GM18498 (cell line): ENCODE measurements around the gene ARHGEF12.

ENCODE experiments used
- ATAC-seq: cut with Tn5 transposase; IDR thresholded peaks from one replicate; pipeline ENCODE4 v1.9.1; 2021; ENCODE audit warnings: mild to moderate bottlenecking, moderate library complexity; ENCODE audit not compliant: unreplicated experiment

The ARHGEF12 gene

DNA sequence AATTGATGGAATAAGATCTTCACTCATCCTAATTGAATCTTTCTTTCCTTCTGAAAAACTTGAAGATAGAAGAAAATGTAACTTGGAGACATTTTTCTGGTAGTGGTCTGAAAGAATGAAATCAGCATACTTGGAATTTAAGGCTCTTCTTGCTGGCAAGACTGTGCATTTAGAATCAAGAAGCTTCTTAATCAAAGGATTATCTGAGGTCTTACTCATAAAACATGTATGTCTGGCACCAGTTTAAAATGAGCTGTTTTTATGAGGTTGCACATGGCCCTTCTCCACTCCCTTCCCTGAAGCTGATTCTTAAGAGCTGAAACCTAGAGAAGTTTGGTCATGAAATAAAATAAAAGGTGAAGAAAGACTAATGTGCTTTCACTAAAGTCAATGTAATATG is 77.3 kb downstream of the ARHGEF12 start:
- ATAC-seq, result no peak

DNA sequence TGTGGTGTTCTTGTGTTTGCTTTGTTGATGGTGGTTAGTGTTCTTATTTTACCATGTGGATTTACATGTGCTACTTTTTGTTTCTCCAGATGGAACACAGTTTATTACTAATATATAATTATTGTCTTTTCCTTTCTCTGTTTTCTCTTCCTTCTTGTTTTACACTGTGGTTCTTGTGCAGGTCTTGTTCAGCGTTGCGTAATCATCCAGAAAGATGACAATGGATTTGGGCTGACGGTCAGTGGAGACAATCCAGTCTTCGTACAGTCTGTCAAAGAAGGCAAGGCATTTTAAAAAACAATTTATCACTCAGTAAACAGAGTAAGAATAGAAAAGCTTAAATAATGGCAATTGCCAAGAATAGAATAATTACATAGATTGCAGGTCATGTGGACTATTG is 84.4 kb downstream of the ARHGEF12 start:
- ATAC-seq, result no peak

DNA sequence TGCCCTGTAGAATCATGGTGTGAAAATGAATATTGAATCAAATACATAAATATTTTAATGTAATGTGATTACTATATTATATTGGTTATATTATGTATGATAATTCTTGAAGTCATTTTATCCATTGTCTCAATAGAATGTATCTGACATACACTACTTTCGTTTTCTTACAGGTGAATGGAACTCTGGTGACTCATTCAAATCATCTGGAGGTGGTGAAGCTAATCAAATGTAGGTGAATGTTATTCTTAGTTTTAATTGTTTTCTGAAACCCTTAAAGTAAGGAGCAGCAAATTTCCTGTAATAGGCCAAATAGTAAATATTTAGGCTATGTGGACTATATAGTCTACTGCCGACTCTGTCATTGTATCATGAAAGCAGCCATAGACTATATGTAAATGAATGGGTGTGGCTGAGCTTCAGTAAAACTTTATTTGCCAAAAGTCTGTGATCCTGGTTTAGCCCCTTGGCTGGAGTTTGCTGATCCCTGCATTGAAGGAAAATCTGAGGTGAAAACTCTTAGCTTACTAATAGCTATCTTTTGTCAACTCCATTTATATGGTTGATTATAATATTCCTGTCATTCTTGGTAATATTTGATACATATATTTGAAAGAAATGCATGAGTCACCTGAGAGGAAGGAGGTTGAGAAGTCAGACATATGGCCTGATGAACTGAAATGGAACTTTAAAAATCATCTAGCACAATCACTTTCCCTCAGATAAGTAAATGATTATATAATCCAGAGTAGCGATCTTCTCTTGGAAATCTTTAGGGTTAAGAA is 88.2 kb downstream of the ARHGEF12 start:
- no peak for ATAC-seq

DNA sequence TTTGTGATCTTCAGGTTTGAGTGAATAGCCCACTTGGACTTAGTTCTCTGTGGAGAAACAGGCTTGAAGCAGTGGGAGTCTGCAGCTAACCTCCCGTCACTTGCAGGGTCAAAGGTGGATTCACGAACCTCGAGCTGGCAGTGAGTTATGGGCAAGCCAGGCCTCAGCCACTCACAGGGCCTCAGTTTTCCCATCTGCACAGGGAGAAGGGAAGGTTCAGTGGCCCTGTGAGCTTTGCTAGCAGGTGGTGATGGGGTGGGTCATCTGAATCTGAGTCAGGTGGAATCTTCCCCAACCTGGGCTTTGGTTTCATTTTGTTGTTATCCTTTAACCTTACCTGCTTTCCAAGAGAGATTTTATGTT is 88.7 kb downstream of the ARHGEF12 start:
- ATAC-seq, result no peak

DNA sequence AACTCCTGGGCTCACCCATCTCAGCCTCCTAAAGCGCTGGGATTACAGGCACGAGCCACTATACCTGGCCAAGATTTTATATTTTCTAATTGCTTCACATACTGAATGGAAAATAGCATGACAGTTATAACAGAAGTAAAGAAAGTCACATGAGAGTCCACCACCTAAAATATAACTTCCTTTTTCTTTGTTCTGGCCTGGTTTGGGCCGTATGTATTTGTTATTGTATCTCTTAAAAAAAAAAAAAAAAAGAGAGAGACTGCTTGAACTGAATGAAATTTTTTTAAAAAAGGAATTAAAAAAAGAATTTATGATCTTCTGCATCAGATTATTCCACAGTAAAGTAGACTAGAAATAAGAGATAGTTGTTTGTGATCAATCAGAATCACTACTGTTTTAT is 89.3 kb downstream of the ARHGEF12 start:
- no peak for ATAC-seq

DNA sequence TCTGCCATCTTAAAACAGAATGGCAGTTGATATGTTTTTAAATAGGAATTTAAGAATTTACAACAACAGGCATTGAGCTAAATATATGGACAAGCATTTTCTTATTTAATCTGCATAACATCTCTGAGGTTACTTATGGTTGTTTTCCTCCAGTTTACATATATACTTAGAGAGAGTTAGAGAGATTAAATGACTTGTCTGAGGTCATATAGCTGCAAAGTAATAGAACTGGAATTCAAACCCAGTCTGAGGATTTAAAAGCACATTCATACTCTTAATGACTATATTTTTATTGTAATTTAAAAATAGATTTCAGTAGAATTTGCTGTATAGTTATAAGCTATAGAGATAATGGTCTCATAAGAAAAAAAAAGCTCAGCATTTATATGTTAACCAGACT is 93.9 kb downstream of the ARHGEF12 start:
- no peak for ATAC-seq

DNA sequence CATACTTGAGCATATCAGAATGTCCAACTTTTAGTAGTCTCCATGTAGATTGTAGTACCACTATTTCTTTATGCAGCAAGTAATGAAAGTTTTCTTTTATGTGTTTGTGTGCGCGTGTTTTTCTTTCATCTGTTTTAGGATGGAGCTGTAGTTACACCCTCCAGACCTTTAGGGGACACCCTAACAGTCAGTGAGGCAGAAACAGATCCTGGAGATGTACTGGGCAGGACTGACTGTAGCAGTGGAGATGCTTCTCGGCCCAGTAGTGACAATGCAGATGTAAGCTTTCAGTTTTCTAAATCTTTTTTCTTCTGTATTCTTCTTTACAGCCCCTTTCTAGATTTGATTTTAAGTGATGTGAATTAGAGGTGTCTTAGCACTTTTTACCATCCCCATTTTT is 95.4 kb downstream of the ARHGEF12 start:
- no peak for ATAC-seq

DNA sequence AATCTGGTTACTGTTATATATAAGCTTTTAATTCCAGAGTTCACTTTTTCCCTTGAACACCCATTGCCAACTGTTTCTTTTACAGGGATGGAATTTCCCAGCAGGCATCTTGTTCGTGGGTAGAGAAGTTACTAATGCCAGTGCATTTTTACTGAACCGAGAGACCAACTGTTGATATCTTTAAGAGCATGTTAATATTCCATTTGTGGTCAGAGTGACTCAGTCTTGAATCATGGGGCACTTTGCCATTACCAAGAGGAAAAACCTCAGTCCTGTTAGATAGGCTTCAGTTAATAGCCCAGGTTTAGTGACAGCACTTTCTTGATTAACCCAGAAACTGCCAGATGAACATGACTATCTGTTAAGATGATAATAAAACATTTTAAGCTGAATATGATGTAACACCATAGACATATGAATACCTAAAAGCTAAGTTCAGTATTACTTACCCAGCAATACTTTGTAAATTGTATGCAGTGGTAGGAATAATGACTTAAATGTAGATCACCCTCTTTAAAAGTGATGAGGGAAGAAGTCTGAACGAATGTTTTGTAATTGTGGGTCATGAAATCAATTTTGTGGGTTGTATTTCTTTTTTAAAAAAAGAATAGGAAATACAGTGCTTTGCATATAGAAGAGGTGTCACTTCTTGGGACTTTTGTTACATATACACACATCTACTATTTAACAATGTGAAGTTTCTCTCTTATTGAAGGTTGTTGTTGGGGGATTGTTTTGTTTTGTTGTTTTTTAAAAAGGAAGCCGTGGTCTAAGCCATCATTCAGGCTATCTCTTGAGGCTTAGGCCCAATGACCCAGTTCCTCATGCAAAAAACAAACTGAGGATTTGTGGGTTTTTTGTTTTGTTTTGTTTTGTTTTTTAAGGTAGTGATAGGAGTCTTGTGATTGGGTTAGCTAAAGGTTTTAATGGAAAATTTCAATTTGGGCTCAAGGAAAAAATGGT is 96.1 kb downstream of the ARHGEF12 start:
- no peak for ATAC-seq

DNA sequence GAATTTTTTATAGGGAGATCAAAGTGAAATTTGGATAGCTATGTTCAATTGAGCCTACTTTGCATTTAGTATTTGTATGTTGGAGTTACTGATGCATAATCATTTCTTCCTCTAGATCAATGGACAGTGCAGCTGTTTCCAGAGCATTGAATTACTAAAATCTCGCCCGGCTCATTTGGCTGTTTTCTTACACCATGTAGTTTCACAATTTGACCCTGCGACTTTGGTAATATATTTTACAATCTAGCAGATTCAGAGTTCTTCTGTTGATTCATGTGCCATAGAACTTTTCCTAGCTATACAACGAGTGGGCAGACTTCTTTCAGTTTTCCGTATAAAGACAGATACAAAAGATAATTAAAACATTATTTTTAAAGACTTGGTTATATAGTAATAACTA is 105.4 kb downstream of the ARHGEF12 start:
- ATAC-seq, result no peak

DNA sequence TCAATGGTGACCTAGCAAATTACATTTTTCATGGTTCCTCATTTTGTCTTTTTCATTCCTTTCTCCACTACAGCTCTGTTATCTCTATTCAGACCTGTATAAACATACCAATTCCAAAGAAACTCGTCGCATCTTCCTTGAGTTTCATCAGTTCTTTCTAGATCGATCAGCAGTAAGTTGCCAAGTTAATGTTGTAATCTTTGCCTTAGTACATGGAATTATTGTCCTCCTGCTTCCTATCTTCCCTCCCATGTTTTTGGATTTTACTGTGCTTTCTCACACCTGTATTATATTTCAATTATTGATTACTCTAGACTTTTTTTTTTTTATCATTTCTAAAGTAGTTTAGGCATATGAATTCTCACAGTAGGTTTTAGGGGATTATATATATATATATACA is 105.8 kb downstream of the ARHGEF12 start:
- no peak for ATAC-seq

DNA sequence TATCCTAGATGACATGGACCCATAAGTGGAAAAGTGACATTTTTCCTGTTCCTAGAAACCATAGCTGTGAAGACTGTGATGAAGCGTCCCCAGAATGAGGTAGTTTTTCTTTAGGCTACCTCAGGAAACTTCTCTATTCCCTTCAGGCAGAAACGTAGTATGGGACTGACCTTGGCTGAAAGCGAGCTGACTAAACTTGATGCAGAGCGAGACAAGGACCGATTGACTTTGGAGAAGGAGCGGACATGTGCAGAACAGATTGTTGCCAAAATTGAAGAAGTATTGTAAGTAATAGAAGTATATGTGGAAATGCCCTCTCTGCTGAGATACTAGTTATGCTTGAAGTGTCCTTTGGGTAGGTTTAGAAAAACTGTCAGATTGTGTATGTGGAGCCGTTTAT is 110.6 kb downstream of the ARHGEF12 start:
- no peak for ATAC-seq

DNA sequence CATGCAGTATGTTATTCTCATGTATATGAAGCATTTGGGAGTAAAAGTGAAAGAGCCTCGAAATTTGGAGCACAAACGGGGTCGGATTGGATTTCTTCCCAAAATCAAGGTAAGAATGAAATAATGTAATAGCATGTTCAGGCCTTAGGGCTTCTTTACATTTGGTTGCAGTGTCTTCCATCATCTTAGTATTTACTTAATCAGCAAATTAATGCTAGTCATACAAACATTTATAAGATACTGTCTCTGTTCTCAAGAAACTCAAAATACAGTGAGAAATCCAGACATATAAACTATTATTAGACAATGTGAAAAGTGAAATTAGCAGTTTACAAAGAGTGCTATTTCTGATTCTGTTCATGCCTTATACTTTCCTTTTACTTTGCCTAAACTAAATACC is 112.0 kb downstream of the ARHGEF12 start:
- ATAC-seq, result no peak

DNA sequence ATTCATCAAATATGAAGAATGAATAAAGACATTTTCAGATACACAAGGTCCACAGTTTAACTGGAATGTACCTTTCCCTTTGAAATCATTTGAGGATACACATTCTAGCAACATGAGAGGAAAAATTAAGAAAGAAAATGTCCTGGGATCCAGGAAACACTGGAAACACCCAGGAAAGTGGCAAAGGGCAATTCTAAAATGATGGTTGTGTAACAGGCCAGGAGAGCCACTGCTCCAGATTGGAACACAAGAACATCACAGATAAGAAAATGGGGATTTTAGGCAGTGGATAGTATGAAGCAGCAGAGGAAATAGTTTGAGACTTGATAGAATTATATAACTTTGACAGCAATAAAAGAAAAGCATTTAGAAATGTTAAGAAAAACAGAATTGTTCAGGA is 119.3 kb downstream of the ARHGEF12 start:
- ATAC-seq, result no peak

DNA sequence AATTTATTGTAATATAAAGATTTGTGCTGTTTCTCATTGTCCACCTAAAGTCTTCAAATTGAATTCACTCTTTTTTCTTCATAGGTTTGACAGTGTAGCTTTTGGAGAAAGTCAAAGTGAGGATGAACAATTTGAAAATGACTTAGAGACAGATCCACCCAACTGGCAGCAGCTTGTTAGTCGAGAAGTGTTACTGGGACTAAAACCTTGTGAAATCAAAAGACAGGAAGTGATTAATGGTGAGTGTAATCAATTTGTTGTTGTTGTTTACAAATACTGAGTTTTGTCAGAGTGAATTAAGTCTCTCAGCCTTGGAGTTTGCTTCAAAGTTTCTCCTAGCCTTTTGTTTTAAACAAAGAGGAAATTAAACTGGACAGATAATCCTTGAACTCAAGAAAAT is 121.8 kb downstream of the ARHGEF12 start:
- no peak for ATAC-seq

DNA sequence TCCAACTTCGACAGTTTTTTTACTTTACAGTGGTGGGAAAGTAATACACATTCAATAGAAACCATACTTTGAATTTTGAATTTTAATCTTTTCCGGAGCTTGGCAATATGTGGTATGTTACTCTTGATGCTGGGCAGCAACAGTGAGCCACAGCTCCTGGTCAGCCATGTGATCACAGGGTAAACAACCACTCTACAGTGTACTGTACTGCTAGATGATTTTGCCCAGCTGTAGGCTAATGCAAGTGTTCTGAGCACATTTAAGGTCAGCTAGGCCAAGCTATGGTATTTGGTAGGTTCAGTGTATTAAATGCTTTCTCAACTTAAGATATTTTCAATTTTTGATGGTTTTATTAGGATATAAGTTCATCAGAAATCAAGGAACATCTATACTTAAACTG is 126.6 kb downstream of the ARHGEF12 start:
- no peak for ATAC-seq

DNA sequence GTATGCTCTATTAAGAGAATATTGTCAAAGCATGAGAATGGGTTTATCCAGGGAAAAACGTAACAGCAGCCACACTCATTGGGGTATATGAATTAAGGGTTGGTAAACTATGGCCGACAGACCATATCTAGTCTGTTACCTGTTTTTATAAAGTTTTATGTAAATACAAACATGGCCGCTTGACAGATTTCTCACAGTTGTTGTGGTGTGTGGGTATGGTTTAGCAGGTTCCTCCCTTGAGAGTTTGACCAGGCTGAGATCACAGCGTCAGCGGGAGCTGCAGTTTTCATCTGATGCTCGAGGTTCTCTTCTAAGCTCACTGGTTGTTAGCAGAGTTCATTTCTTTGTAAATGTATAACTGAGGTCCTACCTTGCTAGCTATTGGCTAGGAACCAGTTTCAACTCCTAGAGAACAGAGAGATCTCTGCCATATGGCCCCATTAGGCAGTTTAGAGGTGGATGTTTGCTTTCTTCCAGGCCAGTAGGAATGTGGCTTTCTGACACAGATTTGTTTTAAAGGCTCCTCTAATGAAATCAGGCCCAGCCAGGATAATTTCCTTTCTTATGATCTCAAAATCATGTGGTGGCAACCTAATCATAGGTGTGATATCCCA is 129.8 kb downstream of the ARHGEF12 start:
- no peak for ATAC-seq

DNA sequence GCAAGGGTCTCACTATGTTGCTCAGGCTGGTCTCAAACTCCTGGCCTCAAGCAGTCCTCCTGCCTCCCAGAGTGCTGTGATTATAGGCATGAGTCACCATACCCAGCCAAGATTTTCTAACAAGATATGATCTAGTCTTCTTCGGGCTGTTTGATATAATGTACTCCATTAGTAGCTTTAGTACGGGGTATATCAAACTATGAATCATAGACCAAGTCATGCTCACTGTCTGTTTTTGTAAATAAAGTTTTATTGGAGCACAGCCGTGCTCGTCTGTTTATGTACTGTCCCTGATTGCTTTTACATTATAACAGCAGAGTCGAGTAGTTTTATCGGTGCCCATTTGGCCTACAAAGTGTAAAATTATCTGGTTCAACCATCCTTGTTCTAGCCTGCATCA is 131.4 kb downstream of the ARHGEF12 start:
- ATAC-seq, result no peak

DNA sequence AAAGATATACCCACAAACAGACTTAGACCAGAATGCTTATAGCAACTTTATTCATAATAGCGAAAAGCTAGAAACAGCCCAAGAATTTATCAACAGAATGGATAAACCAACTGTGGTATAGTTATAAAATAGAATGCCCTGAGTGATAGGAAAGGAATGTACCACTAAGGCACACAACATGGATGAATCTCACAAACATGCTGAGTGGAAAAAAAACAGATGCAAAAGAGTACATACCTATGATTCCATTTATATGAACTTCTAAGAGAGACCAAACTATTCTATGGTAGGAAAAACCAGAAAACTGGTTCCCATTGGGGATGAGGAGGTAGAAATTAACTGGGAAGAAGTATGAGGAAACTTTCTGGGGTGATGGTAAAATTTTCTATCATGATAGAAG is 134.9 kb downstream of the ARHGEF12 start:
- ATAC-seq, result no peak

DNA sequence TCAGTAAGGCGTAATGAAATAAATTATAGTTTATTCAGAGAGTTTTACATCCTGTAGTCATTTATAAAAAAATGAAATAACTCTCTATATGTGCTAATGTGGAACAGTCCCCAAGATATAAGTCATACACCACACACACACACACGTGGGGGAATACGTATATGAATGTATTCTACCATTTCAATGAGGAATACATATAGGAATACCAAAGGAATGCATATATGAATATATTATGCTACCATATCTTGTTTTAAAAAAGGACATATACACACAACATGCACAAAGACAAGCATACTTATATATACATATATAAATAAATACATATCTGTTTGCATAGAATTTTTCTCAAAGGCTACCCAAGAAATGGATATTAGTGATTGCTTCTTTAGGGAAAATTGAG is 135.8 kb downstream of the ARHGEF12 start:
- ATAC-seq, result no peak

DNA sequence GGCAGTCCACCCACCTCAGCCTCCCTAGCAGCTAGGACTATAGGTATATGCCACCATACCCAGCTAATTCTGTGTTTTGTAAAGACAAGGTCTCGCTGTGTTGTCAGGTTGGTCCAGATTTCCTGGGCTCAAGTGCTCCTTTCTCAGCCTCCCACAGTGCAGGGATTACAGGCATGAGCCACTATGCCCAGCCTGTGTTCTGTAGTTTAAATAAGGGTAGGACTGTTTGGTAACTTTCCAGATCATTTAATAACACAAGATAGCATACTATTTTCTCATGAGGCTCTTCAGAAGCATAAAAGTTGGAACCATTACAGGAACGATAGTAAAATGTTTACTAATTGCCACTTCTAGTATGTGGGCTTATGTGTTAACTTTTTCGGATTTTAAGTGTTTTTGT is 137.3 kb downstream of the ARHGEF12 start:
- ATAC-seq, result no peak

DNA sequence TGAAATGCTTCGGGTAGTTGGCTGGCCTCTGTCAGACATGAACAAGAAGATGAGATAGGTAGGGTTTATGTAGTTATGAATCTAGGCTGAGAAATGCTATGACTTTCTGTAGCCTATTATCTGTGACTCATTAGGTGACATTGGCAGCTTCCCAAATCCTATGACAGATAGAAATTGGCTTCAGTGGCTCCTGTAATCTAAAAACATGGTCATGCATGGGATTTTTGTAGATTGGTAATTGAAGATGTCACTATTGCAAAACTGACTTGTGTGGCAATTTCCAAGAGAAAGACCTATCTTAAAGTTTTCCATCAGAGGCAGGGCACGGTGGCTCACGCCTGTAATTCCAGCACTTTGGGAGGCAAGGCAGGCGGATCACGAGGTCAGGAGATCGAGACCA is 145.9 kb downstream of the ARHGEF12 start:
- no peak for ATAC-seq

DNA sequence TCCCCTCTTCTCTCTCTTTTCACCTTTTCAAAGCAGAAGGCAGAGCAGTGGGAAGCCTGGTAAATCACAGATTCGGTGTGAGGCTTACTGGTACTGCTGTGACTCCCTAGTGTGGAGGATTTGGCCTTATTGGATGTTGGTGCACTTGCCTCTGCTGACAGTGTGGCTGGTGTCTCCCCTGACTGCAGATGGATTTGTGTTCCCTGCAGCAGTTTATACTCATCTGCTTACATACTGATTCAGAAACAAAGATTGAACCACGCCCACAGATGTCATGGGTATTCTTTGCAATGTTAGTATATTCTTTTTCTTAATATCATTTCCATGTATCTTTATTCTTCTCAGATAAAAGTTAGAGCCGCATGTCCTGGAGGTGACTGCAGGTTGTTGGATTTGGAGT is 148.5 kb downstream of the ARHGEF12 start:
- ATAC-seq, result no peak
